Thoracic aorta (tissue), 2 donors: ENCODE measurements around the gene ARAF. TPM values are rescaled to one million over a fixed set of nuclear protein-coding genes. Genes with fewer than 3 reads are reported as not detected.

ENCODE experiments used
- ATAC-seq: fragments of 150-250 bp; one replicate; pipeline ENCODE4 v1.8.0; 2017; ENCODE audit warnings: low read depth; ENCODE audit not compliant: insufficient number of reproducible peaks, low FRiP score
- DNase-seq: peaks from one replicate; pipeline ENCODE4 v3.0.0-alpha.2; 2020; ENCODE audit warnings: low spot score
- H3K27ac ChIP-seq, 2 donors: fragments of 200-600 bp; sonication (generic); 1 replicate in 1 of 2; 2 replicates in 1 of 2; pipeline ENCODE4 v1.5.1; 2016; ENCODE audit warnings: mild to moderate bottlenecking in 2 of 2, moderate library complexity in 2 of 2
- H3K27me3 ChIP-seq: fragments of 200-600 bp; sonication (generic); replicated peaks from 2 replicates; pipeline ENCODE4 v1.6.0; 2016; ENCODE audit warnings: mild to moderate bottlenecking; ENCODE audit not compliant: insufficient read depth
- H3K36me3 ChIP-seq: fragments of 200-600 bp; sonication (generic); one replicate; pipeline ENCODE4 v1.5.1; 2016
- H3K4me1 ChIP-seq, 2 donors: fragments of 200-600 bp; sonication (generic); 1 replicate in 1 of 2; 2 replicates in 1 of 2; pipeline versions ENCODE4 v1.5.1 to v1.6.0; 2016; ENCODE audit warnings: low read depth in 2 of 2, mild to moderate bottlenecking in 1 of 2; ENCODE audit not compliant: control insufficient read depth in 1 of 2
- H3K4me3 ChIP-seq: fragments of 200-600 bp; sonication (generic); 2 replicates; pipeline ENCODE4 v1.5.1; 2016; ENCODE audit warnings: mild to moderate bottlenecking
- H3K9me3 ChIP-seq: fragments of 200-600 bp; sonication (generic); 2 replicates; pipeline ENCODE4 v1.5.1; 2016
- CTCF ChIP-seq: fragments of 200-600 bp; sonication (generic); IDR thresholded peaks from one replicate; pipeline ENCODE4 v1.5.1; 2019; ENCODE audit warnings: antibody characterized with exemption
- total RNA-seq, 2 donors: library from RNA; depleted of rRNA; stranded (reverse); fragments of >200 nt; gene quantifications; one replicate each; pipeline versions ENCODE4 v1.1.0 to v1.2.3, GENCODE V29; 2016

ARAF gene
- total RNA-seq, 2 donors from 2014 or later: 44.5 to 52.3 TPM

GRCh38 chrX:47572773-47573340 is 11.9 kb downstream of the ARAF start:
- Histone ChIP-seq H3K4me1 (peaks cover 0 to 17% of the 10 kb centered on the region in 2 donors), H3K36me3 (peaks cover 4% of the 10 kb centered on the region), H3K4me3 (no peak overlapping the region), H3K9me3 (no peaks in the 10 kb centered on the region), H3K27ac (peak overlapping the region in 1 of 2 donors; percentile 27), H3K27me3 (no peaks in the 10 kb centered on the region)
- no peak for TF ChIP-seq CTCF
- no peak for ATAC-seq
- DNase-seq: no peak

- ATAC-seq (no peak), DNase-seq (no peak)
- H3K4me1 ChIP-seq: peaks cover 0 to 23% of the 10 kb centered on the region in 2 donors
- H3K27me3 ChIP-seq: no peaks in the 10 kb centered on the region
- peaks cover 3% of the 10 kb centered on the region for H3K36me3 ChIP-seq
- TF ChIP-seq CTCF: no peak
- H3K27ac ChIP-seq: peak overlapping the region in 1 of 2 donors; percentile 27
- H3K4me3 ChIP-seq: peak overlapping the region; percentile 56
- no peaks in the 10 kb centered on the region for H3K9me3 ChIP-seq
These were observed 12.5 kb downstream of the ARAF start for GRCh38 chrX:47573341-47574075.

- H3K27ac ChIP-seq: peak overlapping the region in 1 of 2 donors; percentile 27
These were observed 13.1 kb downstream of the ARAF start for GRCh38 chrX:47574076-47574546.

GRCh38 chrX:47574547-47575301 is 13.7 kb downstream of the ARAF start:
- no peak for TF ChIP-seq CTCF
- ATAC-seq (no peak), DNase-seq (no peak)
- Histone ChIP-seq H3K27me3 (no peaks in the 10 kb centered on the region), H3K27ac (peak overlapping the region in 1 of 2 donors; percentile 27), H3K4me1 (peaks cover 0 to 23% of the 10 kb centered on the region in 2 donors), H3K36me3 (peaks cover 3% of the 10 kb centered on the region), H3K4me3 (peak overlapping the region; percentile 56), H3K9me3 (no peaks in the 10 kb centered on the region)

More at GRCh38 chrX:47574076-47574546, 13.1 kb downstream of the ARAF start:
- no peak for DNase-seq
- Histone ChIP-seq H3K4me3 (peak overlapping the region; percentile 56), H3K27me3 (no peaks in the 10 kb centered on the region), H3K4me1 (peaks cover 0 to 23% of the 10 kb centered on the region in 2 donors), H3K36me3 (peaks cover 3% of the 10 kb centered on the region), H3K9me3 (no peaks in the 10 kb centered on the region)
- TF ChIP-seq CTCF: no peak
- ATAC-seq: no peak
